ENCODE data around the gene AMACR. TPM values are rescaled to one million over a fixed set of nuclear protein-coding genes. Genes with fewer than 3 reads are reported as not detected.

The AMACR gene
- total RNA-seq, 1 donor from 2014 or later: 9.8 TPM

GRCh38 chr5:33980030-33980429 lies 27.8 kb downstream of the AMACR start:
- Mint-ChIP-seq H3K27ac (no peak overlapping the region), H3K9me3 (no peaks in the 10 kb centered on the region), H3K4me3 (no peak overlapping the region), H3K36me3 (no peaks in the 10 kb centered on the region), H3K27me3 (ENCODE audit: low read depth) (peaks cover 4% of the 10 kb centered on the region), H3K4me1 (peaks cover 2% of the 10 kb centered on the region)
- no peak for TF ChIP-seq CTCF (IDR thresholded peaks at IDR 0.05; ENCODE audit: unreplicated experiment)
- DNase-seq (ENCODE audit: low spot score in 2 of 2, unreplicated experiment in 2 of 2): no peak

GRCh38 chr5:33978306-33978705 lies 29.5 kb downstream of the AMACR start:
- no peak for DNase-seq (ENCODE audit: low spot score in 2 of 2, unreplicated experiment in 2 of 2)
- no peaks in the 10 kb centered on the region for H3K9me3 Mint-ChIP-seq
- TF ChIP-seq CTCF (IDR thresholded peaks at IDR 0.05; ENCODE audit: unreplicated experiment): no peak
- peaks cover 5% of the 10 kb centered on the region for H3K4me1 Mint-ChIP-seq
- peaks cover 9% of the 10 kb centered on the region for H3K27me3 Mint-ChIP-seq (ENCODE audit: low read depth)
- H3K36me3 Mint-ChIP-seq: no peaks in the 10 kb centered on the region
- H3K4me3 Mint-ChIP-seq: no peak overlapping the region
- no peak overlapping the region for H3K27ac Mint-ChIP-seq

- peaks cover 9% of the 10 kb centered on the region for H3K27me3 Mint-ChIP-seq (ENCODE audit: low read depth)
- H3K9me3 Mint-ChIP-seq: no peaks in the 10 kb centered on the region
- peaks cover 5% of the 10 kb centered on the region for H3K4me1 Mint-ChIP-seq
- no peaks in the 10 kb centered on the region for H3K36me3 Mint-ChIP-seq
- H3K4me3 Mint-ChIP-seq: no peak overlapping the region
- no peak for DNase-seq (ENCODE audit: low spot score in 2 of 2, unreplicated experiment in 2 of 2)
- H3K27ac Mint-ChIP-seq: no peak overlapping the region
- TF ChIP-seq CTCF (IDR thresholded peaks at IDR 0.05; ENCODE audit: unreplicated experiment): no peak
These were observed 31.5 kb downstream of the AMACR start for GRCh38 chr5:33976307-33976706.

- Mint-ChIP-seq H3K4me1 (peaks cover 5% of the 10 kb centered on the region), H3K27me3 (ENCODE audit: low read depth) (peaks cover 9% of the 10 kb centered on the region), H3K36me3 (no peaks in the 10 kb centered on the region), H3K9me3 (no peaks in the 10 kb centered on the region), H3K4me3 (no peak overlapping the region), H3K27ac (no peak overlapping the region)
- TF ChIP-seq CTCF (IDR thresholded peaks at IDR 0.05; ENCODE audit: unreplicated experiment): no peak
- DNase-seq (ENCODE audit: low spot score in 2 of 2, unreplicated experiment in 2 of 2): no peak
These were observed 32.0 kb downstream of the AMACR start for GRCh38 chr5:33975852-33976251.

- no peak for DNase-seq (ENCODE audit: low spot score in 2 of 2, unreplicated experiment in 2 of 2)
- Mint-ChIP-seq H3K4me3 (no peak overlapping the region), H3K9me3 (no peaks in the 10 kb centered on the region), H3K27ac (no peak overlapping the region), H3K27me3 (ENCODE audit: low read depth) (peaks cover 9% of the 10 kb centered on the region), H3K4me1 (peaks cover 6% of the 10 kb centered on the region), H3K36me3 (no peaks in the 10 kb centered on the region)
- no peak for TF ChIP-seq CTCF (IDR thresholded peaks at IDR 0.05; ENCODE audit: unreplicated experiment)
These were observed 34.6 kb downstream of the AMACR start for GRCh38 chr5:33973271-33973670.
